GM18520 (cell line): ENCODE data around the gene DDX42.
"Not testable (repeated sequence)": the region's sequence is repeated elsewhere in the genome, so short reads cannot be mapped to it uniquely, and the experiment has no call there.

Source experiments
- ATAC-seq: cut with Tn5 transposase; IDR thresholded peaks from one replicate; pipeline ENCODE4 v1.9.1; 2021; ENCODE audit not compliant: unreplicated experiment

The DDX42 gene

DNA sequence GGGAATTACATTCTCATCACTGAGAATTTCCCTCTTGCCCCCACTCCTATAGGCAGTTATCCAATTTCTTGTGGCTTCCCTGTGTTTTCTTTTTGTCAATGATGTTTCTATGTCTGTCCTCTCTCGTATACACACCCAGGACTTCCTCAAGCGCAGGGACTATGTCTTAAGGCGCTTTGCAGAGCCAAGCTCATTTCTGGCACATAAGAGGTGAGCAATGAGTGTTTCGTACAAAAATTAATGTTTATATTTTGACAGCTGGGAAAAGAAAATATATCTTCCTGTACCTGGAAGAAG, 947 bp downstream of the DDX42 start:
- no peak for ATAC-seq

- no peak for ATAC-seq
These were observed 1.4 kb downstream of the DDX42 start for GRCh38 chr17:63775420-63775819.

DNA sequence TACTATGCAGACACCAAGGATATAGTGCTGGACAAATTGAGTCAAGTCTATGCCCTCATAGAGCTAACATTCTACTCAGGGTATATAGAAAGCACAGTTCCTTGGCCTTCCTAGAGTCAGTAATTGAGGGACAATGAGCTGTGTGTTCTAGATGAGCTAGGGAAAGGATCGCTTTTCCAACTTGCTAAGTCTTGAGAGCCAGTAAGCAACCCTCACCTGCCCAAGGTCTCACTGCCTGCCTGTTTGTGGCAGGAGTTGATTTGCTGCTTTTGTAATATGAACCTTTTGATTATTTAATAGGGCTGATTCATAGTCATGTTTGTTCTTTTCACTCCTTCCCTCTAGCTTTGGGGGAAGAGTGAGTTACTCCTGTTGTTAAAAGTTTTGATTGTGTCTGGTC, 6.5 kb downstream of the DDX42 start:
- ATAC-seq: no peak

DNA sequence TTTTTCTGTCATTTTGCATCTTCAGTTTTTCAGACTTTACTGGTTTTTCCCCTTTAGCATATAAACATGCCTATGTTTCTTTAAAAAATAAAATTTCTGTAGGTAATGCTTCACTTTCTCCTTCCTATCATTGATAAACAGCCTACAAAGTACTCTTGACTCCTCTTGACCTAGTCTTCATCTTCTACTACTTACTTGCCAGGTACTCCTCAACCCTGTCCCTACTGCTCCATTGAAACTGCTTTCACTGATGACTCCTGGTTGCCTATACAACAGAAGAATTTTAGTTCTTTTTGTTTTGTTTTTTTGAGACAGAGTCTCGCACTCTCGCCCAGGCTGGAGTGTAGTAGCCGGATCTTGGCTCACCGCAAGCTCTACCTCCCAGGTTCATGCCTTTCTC, 7.0 kb downstream of the DDX42 start:
- ATAC-seq: no peak

GRCh38 chr17:63783522-63783921, 9.6 kb downstream of the DDX42 start:
- no peak for ATAC-seq

- no peak for ATAC-seq
These were observed 11.6 kb downstream of the DDX42 start for GRCh38 chr17:63785556-63785955.

DNA sequence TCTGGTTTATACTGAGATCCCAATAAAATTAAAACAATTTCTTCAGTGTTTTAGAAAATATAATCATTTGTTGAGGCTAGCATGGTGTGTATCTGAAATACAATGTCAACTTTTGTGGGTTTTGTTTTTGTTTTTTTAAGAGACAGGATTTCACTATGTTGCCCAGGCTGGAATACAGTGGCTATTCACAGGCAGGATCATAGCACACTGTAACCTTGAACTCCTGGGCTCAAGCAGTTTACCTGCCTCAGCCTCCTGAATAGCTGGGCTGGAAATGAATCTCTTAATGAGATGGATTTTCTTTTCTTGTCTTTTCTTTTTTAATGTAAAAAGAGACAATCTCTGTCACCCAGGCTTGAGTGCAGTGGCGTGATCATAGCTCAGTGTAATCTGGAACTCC, 12.1 kb downstream of the DDX42 start:
- no peak for ATAC-seq

DNA sequence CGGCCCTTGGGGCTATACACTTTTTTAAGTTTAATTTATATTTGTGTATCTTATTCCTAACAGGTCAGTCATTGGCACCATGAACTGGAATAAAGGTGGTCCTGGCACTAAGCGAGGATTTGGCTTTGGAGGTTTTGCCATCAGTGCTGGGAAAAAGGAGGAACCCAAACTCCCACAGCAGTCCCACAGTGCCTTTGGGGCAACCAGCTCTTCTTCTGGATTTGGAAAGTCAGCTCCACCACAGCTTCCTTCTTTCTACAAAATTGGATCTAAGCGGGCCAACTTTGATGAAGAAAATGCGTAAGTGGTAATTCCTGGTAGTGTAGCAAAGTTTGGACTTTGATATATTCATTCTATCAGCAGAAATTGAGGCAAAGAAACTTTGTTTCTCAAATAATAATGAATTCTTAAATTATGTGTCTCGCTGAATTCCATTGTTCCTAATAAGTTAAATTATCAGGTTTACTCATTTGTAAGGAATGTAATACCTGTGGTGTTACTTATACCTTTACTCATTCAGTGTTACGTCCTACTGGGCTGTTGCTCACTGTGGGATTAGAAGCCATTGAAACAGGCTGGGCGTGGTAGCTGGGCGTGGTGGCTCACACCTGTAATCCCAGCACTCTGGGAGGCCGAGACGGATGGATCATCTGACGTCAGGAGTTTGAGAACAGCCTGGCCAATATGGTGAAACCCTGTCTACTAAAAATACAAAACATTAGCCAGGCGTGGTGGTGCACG, 13.2 kb downstream of the DDX42 start:
- no peak for ATAC-seq

GRCh38 chr17:63790057-63790456, 16.1 kb downstream of the DDX42 start:
- ATAC-seq: no peak

GRCh38 chr17:63792055-63792729, 18.2 kb downstream of the DDX42 start:
- no peak for ATAC-seq

- ATAC-seq: not testable (repeated sequence)
These were observed 22.4 kb downstream of the DDX42 start for GRCh38 chr17:63796375-63796774.

GRCh38 chr17:63798572-63799106, 24.7 kb downstream of the DDX42 start:
- ATAC-seq: no peak

- no peak for ATAC-seq
These were observed 26.8 kb downstream of the DDX42 start for GRCh38 chr17:63800783-63801182.

DNA sequence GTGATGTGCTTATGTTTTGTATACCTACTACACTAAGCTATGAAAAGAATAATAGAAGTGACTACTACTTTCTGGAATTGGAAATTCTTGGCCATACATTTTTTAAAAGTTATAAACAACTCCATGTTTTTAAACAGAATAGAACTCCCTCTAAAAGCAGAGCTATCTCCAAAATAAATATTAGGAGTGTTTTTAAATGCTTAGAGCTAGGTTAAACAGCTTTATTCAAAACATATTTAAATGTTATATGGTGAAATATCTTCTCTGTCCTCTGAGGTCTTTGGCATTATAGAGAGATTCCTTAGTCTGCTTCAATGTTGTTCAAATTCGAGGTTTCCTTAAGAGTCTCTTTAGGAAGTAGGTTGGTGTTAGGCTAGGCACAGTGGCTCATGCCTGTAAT, 30.4 kb downstream of the DDX42 start:
- no peak for ATAC-seq

GRCh38 chr17:63805591-63805990, 31.6 kb downstream of the DDX42 start:
- ATAC-seq: no peak

DNA sequence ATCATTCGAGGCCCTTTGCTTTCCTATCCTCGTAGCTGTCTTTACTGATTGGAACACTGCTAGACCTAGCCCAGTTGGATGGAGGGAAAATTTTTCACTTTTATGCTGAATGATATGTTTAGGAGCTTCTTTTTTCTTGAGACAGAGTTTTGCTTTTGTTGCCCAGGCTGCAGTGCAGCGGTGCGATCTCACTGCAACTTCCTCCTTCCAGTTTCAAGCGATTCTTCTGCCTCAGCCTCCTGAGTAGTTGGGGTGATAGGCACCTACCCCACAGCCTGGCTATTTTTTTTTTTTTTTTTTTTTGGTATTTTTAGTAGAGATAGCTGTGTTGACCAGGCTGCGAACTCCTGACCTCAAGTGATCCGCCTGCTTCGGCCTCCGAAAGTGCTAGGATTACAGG, 36.0 kb downstream of the DDX42 start:
- ATAC-seq: no peak

DNA sequence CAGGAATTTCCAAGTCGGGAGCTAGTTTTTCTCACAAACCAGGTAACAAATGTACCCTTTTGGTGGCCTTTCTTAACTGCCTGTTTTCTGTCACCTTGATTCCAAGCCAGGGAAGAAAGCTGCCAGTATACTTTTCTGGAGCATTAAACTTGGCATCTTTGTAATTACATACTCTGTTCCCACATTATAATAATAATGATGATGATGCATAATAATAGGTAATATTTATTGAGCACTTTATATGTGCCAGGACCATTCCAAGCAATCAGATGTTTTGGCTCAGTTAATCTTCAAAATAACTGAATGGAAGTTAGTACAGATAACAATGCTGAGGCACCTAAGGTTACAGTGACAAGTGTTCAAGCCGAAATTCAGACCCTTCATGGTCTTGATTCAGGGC, 42.2 kb downstream of the DDX42 start:
- no peak for ATAC-seq

GRCh38 chr17:63816669-63817068, 42.7 kb downstream of the DDX42 start:
- no peak for ATAC-seq

GRCh38 chr17:63817736-63818385, 43.9 kb downstream of the DDX42 start:
- ATAC-seq: no peak

DNA sequence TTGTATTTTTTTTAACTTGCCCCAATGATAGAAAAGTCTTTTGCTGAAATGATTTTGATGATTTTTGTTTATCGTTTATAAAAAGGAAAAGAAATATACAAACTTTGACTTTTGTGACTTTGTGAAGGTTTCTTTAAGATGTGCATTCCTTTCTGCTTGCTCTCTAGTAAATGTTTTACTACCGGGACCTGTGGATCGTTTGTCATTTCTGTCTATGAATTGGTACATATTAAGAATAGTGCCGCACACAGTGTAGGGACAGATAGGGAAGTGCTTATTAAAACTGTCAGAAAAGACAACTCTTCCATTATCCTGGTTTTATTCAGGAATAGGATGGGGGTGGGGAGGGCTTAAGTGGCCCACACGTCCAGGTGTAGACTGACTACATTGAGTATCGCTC, 45.2 kb downstream of the DDX42 start:
- no peak for ATAC-seq

DNA sequence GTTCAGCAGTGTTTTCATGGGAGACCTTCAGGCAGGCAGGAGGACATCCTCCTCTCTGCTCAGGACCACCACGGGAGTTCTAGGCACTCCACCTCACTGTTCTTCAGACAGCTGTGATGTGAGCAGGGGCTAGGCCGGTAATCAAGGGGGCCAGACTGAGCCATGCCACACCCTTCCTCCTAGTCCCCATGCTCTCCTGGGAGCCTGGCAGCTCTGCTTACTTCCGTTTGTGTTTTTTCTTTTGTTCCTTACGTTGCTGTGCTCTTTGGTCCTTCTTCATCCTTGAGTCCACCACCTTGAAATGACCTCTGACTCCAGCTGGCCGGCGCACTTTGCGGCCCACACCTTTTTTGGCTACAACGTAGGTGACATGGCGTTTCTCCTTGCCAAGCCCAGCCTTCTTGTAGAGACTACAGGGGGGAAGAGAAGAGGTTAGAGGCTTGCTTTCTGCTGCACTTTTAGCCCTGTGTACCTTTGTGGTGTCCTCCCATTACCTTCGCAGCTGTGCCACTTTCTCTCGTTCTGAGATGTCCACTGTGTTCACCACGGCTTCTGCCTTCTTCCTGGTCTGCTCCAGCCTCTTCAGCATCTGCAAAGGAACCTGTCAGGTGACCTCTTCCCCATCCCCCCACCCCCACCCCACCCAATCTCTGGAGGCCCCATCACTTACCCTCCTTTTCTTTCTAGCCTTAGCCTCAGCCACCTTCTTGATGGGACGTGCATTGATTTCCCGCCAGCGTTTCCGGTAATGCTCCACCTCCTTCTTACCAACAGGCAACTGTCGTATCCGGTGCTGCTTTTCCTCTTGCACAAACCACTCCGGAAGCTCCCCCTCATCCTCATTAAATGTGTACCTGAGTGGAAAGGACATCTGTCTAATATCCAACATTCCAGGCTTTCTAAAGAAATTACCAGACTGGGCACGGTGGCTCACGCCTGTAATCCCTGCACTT, 45.9 kb downstream of the DDX42 start:
- no peak for ATAC-seq
